WTC11 (cell line): ENCODE measurements around the gene MLXIPL. TPM values are rescaled to one million over a fixed set of nuclear protein-coding genes. Genes with fewer than 3 reads are reported as not detected.

ENCODE experiments used
- ATAC-seq: fragments of 200-7000 bp; cut with Tn5 transposase; 2 replicates; pipeline ENCODE4 v1.10.0; 2021; ENCODE audit warnings: mild to moderate bottlenecking, moderate library complexity
- CTCF ChIA-PET: fragments of 300-600 bp; sonication (Branson Sonifier 250); formaldehyde crosslinking; loops from one replicate; lab custom pipeline; 2021; ENCODE audit warnings: antibody characterized with exemption; lab: Charles Lee
- POLR2A ChIA-PET: fragments of 350-600 bp; sonication (Branson Sonifier 250); formaldehyde crosslinking; loops from one replicate; lab custom pipeline; 2021; ENCODE audit warnings: antibody characterized with exemption; lab: Charles Lee
- DNase-seq: peaks from one replicate; pipeline ENCODE4 v3.0.0; 2021; ENCODE audit warnings: low spot score
- H3K27ac Mint-ChIP-seq: 2 replicates; pipeline ENCODE4 v1.8.0; 2021; ENCODE audit warnings: mixed read lengths
- H3K27me3 Mint-ChIP-seq: 2 replicates; pipeline ENCODE4 v1.8.0; 2021; ENCODE audit warnings: low read depth, mild to moderate bottlenecking, moderate library complexity, mixed read lengths
- H3K36me3 Mint-ChIP-seq: 2 replicates; pipeline ENCODE4 v1.8.0; 2021; ENCODE audit warnings: mixed read lengths
- H3K4me1 Mint-ChIP-seq: 2 replicates; pipeline ENCODE4 v1.8.0; 2022; ENCODE audit warnings: mixed read lengths
- H3K4me3 Mint-ChIP-seq: 2 replicates; pipeline ENCODE4 v1.8.0; 2021; ENCODE audit warnings: mild to moderate bottlenecking, moderate library complexity, mixed read lengths
- H3K9me3 Mint-ChIP-seq: 2 replicates; pipeline ENCODE4 v1.8.0; 2021; ENCODE audit warnings: mixed read lengths
- AR ChIP-seq: fragments of 250-450 bp; sonication (Bioruptor Pico); IDR thresholded peaks from 2 replicates; pipeline ENCODE4 v1.9.0; 2021; ENCODE audit warnings: mild to moderate bottlenecking
- ARID4B ChIP-seq: sonication (generic); formaldehyde crosslinking; IDR thresholded peaks from 2 replicates; pipeline ENCODE4 v1.8.0; 2023; ENCODE audit warnings: missing genetic modification reagents, mild to moderate bottlenecking, borderline replicate concordance
- ATF2 ChIP-seq: sonication (generic); formaldehyde crosslinking; IDR thresholded peaks from 2 replicates; pipeline ENCODE4 v1.8.1; 2022; ENCODE audit warnings: low read depth, missing genetic modification reagents, borderline replicate concordance
- CBFB ChIP-seq: sonication (generic); formaldehyde crosslinking; IDR thresholded peaks from 2 replicates; pipeline ENCODE4 v1.8.1; 2022; ENCODE audit warnings: mild to moderate bottlenecking, low read depth, missing genetic modification reagents
- CREM ChIP-seq: sonication (generic); formaldehyde crosslinking; IDR thresholded peaks from 2 replicates; pipeline ENCODE4 v1.8.1; 2022; ENCODE audit warnings: mild to moderate bottlenecking, missing genetic modification reagents, moderate library complexity
- CTCF ChIP-seq: fragments of 200-600 bp; IDR thresholded peaks from 2 replicates; pipeline ENCODE4 v1.8.0; 2022; ENCODE audit warnings: antibody characterized with exemption
- ELF4 ChIP-seq: sonication (generic); formaldehyde crosslinking; IDR thresholded peaks from 2 replicates; pipeline ENCODE4 v1.8.1; 2022; ENCODE audit warnings: low read depth, mild to moderate bottlenecking, moderate library complexity, missing genetic modification reagents
- ETV6 ChIP-seq: sonication (generic); formaldehyde crosslinking; IDR thresholded peaks from 2 replicates; pipeline ENCODE4 v1.8.1; 2022; ENCODE audit warnings: mild to moderate bottlenecking, missing genetic modification reagents
- FOXJ3 ChIP-seq: sonication (generic); formaldehyde crosslinking; IDR thresholded peaks from 2 replicates; pipeline ENCODE4 v1.9.0; 2021; ENCODE audit warnings: missing genetic modification reagents, mild to moderate bottlenecking, borderline replicate concordance
- MAX ChIP-seq: sonication (generic); formaldehyde crosslinking; IDR thresholded peaks from 2 replicates; pipeline ENCODE4 v1.8.0; 2022; ENCODE audit warnings: mild to moderate bottlenecking, missing genetic modification reagents
- MLX ChIP-seq: sonication (generic); formaldehyde crosslinking; IDR thresholded peaks from 2 replicates; pipeline ENCODE4 v1.8.1; 2023; ENCODE audit warnings: mild to moderate bottlenecking, missing genetic modification reagents, moderate library complexity
- NFE2L1 ChIP-seq: sonication (generic); formaldehyde crosslinking; IDR thresholded peaks from 2 replicates; pipeline ENCODE4 v1.8.1; 2023; ENCODE audit warnings: missing genetic modification reagents
- RORB ChIP-seq: fragments of 250-450 bp; sonication (Bioruptor Pico); IDR thresholded peaks from 2 replicates; pipeline ENCODE4 v1.9.0; 2021; ENCODE audit warnings: mild to moderate bottlenecking
- TCF7 ChIP-seq: sonication (generic); formaldehyde crosslinking; IDR thresholded peaks from 2 replicates; pipeline ENCODE4 v1.8.0; 2022; ENCODE audit warnings: mild to moderate bottlenecking, low read depth, missing genetic modification reagents, moderate library complexity
- TEAD1 ChIP-seq: sonication (generic); formaldehyde crosslinking; IDR thresholded peaks from 2 replicates; pipeline ENCODE4 v1.8.0; 2022; ENCODE audit warnings: mild to moderate bottlenecking, missing genetic modification reagents
- TP53 ChIP-seq: sonication (generic); formaldehyde crosslinking; IDR thresholded peaks from 2 replicates; pipeline ENCODE4 v1.8.1; 2023; ENCODE audit warnings: mild to moderate bottlenecking, missing genetic modification reagents
- ZBTB21 ChIP-seq: sonication (generic); formaldehyde crosslinking; IDR thresholded peaks from 2 replicates; pipeline ENCODE4 v1.8.1; 2023; ENCODE audit warnings: mild to moderate bottlenecking, missing genetic modification reagents, borderline replicate concordance
- ZNF121 ChIP-seq: sonication (generic); formaldehyde crosslinking; IDR thresholded peaks from 2 replicates; pipeline ENCODE4 v1.8.0; 2023; ENCODE audit warnings: missing genetic modification reagents
- ZNF232 ChIP-seq: sonication (generic); formaldehyde crosslinking; IDR thresholded peaks from 2 replicates; pipeline ENCODE4 v1.8.0; 2022; ENCODE audit warnings: mild to moderate bottlenecking, missing genetic modification reagents
- ZNF281 ChIP-seq: sonication (generic); formaldehyde crosslinking; IDR thresholded peaks from 2 replicates; pipeline ENCODE4 v1.8.0; 2023; ENCODE audit warnings: mild to moderate bottlenecking, missing genetic modification reagents
- ZNF423 ChIP-seq: fragments of 250-450 bp; sonication (Bioruptor Pico); IDR thresholded peaks from 2 replicates; pipeline ENCODE4 v2.1.2; 2022; ENCODE audit warnings: mild to moderate bottlenecking, moderate library complexity
- total RNA-seq: library from RNA; stranded (reverse); gene quantifications from 3 replicates; pipeline ENCODE4 v1.2.3, GENCODE V29; 2021

The MLXIPL gene
- total RNA-seq, 1 experiment from 2014 or later, result 20.4 TPM

GRCh38 chr7:73573791-73574190, 50.5 kb downstream of the MLXIPL start (continued):
- TF ChIP-seq MLX (CRISPR knock-in tag), result no peak
- no peak for TF ChIP-seq ZNF423 (CRISPR knock-in tag)
- TF ChIP-seq RORB, result no peak
- no peak for TF ChIP-seq MAX (CRISPR knock-in tag)
- TF ChIP-seq NFE2L1 (CRISPR knock-in tag), result no peak

- H3K4me1 Mint-ChIP-seq, result peaks cover 10% of the 10 kb centered on the region
- TF ChIP-seq ZNF281, result no peak
- TF ChIP-seq, all 79 proteins: peak for 0
- no peak for ATAC-seq
- DNase-seq, result no peak
- Mint-ChIP-seq H3K27me3 (peaks cover 4% of the 10 kb centered on the region), H3K4me3 (no peak overlapping the region), H3K27ac (no peak overlapping the region), H3K9me3 (no peaks in the 10 kb centered on the region), H3K36me3 (peaks cover 50% of the 10 kb centered on the region)
- ChIA-PET CTCF (interaction anchor here (0.6 kb wide), 1 partner anchor 131 kb away, joined by 4 read pairs; no protein-coding TSS in a partner anchor), POLR2A (no interaction called here)
Measured at GRCh38 chr7:73573276-73573675, 51.0 kb downstream of the MLXIPL start.

- DNase-seq (no peak), ATAC-seq (no peak)
- ChIA-PET POLR2A (no interaction called here), CTCF (no interaction called here)
- Mint-ChIP-seq H3K27me3 (peaks cover 3% of the 10 kb centered on the region), H3K36me3 (peaks cover 50% of the 10 kb centered on the region), H3K4me3 (no peak overlapping the region), H3K4me1 (peaks cover 9% of the 10 kb centered on the region), H3K9me3 (no peaks in the 10 kb centered on the region), H3K27ac (no peak overlapping the region)
- TF ChIP-seq CTCF (no peak), ELF4 (no peak), ARID4B (CRISPR knock-in tag) (no peak), ETV6 (no peak), TCF7 (CRISPR knock-in tag) (no peak), TP53 (no peak), ATF2 (CRISPR knock-in tag) (no peak), CREM (no peak), ZNF232 (CRISPR knock-in tag) (no peak), FOXJ3 (CRISPR knock-in tag) (no peak), TEAD1 (CRISPR knock-in tag) (no peak), CBFB (no peak), AR (CRISPR knock-in tag) (no peak), ZNF121 (CRISPR knock-in tag) (no peak), ZBTB21 (CRISPR knock-in tag) (no peak)
Measured at GRCh38 chr7:73572767-73573186, 51.5 kb downstream of the MLXIPL start.
